T-helper 2 cell treated with Interferon-gamma antibody and Interleukin-4, amounts not matched to agents 100 ng/mL and 5 ng/mL, for 36 hours (primary cell): ENCODE results near the gene CRYBA2. TPM values are rescaled to one million over a fixed set of nuclear protein-coding genes. Genes with fewer than 3 reads are reported as not detected.

Experiments used
- intact Hi-C: fragments of 100-400 bp; cut with micrococcal nuclease; formaldehyde crosslinking; loops from one replicate; pipeline ENCODE4 v1.15.1; 2023
- total RNA-seq: library from RNA; stranded (reverse); gene quantifications from 2 replicates; pipeline ENCODE4 v1.2.3, GENCODE V29; 2022

The CRYBA2 gene
- not detected in 2 replicates for total RNA-seq

DNA sequence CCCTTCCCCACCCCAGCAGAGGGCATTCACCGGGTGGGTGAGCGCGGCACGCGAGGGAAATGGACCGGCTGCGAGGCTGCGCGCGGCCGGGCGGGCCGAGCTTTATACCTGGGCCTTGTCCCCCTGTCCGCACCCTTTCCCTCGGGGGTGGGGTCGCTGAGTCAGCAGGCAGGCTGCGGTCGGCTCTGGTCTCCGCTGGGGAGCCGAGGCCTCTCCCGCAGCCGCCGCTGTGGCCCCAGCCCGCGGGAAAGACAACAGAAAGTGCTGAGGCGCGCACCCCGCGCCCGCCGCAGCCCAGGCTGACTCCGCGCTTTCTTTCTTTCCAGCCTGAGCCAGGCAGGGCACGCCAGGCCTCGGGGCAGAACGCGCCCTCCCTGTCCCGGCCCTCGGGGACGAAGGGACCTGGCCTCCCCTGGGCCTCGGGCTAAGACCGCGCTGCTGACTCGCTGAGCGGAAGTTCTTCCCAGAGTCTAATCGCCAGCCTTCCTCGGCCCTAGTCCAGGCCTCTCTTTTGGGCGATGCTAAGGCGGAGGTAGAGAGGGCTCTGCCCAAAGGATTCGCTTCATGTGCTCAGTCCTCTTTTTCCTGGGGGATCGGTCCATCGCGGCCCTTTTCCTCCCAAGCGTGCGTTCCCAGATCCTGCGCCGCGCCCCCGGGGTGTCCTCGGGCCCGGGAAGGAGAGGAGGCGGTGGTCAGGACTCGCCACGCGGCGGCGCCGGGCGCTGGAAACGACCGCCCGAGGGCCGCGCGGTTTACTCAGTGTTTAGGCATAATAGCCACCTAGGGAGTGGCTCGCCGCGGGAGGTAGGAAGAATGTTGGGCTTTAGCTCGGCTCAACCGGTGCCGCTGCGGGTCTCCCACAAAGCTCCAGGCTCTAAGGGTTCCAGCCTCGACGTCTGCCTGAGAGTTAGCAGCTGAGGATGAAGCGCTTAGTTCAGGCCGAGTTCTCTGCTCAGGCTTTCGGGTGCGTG is at the start of gene CRYBA2:
CRYBA2 (minus strand) TSS at position 78 of the 971 bp plus-strand sequence. CDS start 246 bp downstream, outside the sequence.
- intact Hi-C loops = loop anchor here (2.0 kb wide), 1 partner anchor 13 kb away; no protein-coding TSS in a partner anchor

DNA sequence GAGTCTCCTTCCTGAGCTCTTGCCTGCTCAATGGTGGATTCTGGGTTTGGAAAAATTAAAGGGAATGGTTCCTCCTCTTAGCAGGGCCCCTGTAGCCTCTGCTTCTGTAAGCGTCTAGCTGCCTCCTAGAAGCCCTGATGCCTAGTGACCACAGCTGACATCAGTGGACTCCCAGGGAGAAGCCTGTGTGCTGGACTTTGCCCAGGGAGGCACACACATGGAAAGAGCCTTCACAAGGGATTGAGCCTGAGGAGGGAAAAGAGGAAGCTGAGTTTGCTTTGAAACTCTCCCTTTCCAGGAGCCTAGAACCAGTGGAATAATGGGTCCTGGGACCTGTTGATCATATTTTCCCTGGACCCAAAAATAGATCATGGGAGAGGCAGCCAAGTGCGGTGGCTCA is 49.5 kb upstream of the CRYBA2 start:
- intact Hi-C loops = no loop called here

- intact Hi-C loops = no loop called here
Observed at GRCh38 chr2:219042157-219042556, 48.9 kb upstream of the CRYBA2 start.

DNA sequence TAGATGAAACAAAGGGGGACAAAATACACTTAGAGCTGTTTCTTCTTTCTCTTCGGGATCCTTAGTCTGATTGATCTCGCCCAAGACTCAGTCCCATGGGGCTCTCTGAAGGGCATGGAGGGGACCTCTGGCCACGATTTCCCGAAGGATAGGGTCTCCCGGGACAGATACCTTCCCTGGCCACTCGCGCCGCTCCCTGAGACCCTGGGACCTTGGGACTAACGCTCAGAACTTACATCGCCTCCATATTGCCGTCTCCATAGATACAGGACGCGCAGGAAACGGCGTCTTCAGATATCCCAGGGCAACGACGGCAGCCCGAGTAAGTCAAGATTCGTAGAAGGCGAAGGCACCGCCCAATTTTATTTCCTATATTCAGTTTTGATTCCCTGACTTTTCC is 48.0 kb upstream of the CRYBA2 start, which contains the start of gene CFAP65:
CFAP65 (minus strand) TSS at position 265 of the 400 bp plus-strand sequence. CDS start 2,468 bp downstream, outside the sequence.
- intact Hi-C loops = no loop called here

DNA sequence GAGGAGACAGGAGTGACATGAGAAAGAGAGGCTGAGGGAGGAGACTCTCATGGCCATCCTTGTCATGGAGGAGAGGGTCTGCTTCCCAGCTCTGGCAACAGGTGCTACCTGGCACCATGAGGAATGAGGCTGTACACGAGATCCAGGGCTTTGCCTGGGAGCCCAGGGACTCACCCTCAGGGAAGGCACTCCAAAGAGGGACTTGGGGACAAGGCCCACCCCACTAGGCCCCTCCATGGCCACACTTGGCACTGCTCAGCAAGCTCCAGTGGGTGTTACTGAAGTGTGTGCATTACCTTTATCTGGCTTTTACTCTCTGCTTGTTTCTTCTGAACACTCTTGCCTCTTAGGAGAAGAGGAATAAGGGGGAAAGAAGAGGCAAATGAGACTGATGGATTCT is 45.4 kb upstream of the CRYBA2 start:
- intact Hi-C loops = no loop called here

DNA sequence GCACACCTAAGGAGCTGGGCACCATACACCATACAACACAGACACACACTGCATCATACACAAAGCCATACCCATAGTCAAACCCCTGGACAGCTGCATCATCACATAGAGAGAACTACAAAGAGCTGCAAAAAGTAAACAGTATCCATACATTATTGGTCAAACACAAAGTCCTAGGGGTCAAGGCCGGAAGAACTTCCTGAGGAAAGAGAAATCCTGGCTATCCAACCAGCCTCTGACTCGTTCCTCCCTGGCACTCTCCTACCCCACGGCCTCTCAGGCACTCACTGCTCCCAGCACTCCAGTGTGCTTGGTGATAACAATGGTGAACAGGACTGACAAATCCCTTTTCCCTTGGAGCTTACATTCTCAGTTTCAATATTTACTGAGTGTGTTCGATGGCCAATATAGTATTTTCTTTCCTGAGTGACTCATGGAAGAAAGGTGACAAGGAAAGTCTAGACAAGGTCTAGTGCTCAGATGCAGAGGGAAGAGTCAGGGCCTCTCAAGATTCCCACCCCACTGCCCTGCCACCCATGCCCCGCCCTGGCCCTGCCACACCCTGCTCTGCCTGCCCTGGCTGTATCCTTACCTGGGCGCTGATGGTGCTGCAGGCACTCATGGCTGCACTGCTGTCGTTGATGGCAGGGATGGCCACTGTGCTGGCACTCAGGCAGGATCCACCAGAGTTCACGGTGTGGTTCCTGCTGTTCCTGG is 44.7 kb upstream of the CRYBA2 start:
- intact Hi-C loops = no loop called here

GRCh38 chr2:219035942-219036341 is 42.7 kb upstream of the CRYBA2 start:
- intact Hi-C loops = no loop called here

DNA sequence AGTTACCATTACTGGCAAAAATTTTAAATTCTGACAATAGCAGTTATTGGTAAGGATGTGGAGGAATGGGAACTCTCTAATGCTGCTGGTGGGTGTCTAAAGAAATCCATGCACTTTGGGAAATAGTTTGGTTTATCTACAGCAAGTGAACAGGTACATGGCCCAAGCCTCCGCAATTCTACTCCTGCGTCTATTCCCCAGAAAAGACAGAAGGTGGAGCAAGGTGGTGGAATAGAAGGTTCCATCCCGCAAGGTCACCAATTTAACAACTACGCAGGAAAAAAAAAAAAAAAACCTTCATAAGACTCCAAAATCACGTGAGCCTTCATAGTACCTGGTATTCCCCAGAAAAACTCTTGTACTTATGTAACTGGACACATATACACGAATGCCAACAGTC is 41.6 kb upstream of the CRYBA2 start:
- intact Hi-C loops = no loop called here

DNA sequence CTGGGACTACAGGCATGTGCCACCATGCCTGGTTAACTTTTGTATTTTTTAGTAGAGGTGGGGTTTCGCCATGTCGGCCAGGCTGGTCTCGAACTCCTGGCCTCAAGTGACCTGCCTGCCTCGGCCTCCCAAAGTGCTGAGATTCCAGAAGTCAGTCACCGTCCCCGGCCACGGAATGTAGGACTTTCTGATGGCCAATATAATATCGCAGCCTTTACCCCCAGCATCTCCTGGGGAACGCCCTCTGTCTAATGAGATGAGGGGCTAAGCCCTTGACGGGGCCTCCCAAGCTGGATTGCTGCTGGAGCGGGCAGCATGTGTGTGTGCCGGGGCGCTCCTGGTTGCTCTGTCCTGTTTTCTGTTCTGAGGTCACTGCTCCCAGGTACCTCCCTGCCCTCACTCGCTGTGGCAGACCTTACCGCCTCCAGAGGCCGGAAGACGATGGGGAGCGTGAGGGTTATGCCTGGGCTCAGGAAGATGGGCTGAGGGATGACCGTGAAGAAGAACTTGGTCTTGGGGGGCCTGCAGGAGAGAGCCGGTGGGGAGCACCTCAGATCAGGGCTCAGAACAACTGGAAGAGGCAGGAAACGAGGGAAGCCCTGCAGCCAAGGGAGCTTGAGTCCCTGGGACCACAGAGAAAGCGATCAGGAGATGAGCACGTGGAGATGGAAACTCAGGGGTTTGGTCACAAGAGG is 39.0 kb upstream of the CRYBA2 start:
- intact Hi-C loops = no loop called here

DNA sequence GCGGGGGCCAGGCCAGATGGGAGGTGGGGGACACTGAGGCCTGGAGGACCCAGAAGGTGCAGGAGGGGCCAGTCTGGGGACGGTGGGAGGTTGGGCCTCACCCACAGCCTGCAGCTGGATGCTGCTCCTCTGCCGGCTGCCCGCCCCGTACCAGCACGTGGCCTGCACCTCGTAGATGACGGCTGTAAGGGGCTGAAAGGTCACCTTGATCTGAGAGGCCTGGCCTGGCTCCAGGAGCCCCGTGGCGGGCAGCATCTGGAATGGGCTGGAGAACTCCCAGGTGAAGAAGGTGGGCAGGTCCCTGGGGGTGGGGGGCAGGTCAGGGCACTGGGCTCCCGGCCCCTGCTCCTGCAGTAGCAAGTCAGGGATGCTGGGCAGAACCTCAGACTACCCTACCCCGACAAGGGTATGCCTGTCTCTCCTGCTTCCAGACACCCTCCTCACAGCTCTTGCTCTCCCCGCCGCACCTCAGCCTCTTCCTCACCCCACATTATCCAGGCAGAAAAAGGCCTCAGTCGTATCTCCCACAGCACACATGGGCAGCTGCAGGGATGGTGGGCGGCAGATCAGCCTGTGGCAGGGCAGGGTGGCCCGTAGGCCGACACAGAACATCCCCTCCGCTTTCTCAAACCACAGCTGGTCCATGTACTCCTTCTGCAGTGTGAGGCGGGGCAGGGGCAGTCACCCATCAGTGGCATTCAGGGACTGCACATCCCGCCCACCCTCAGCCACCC is 38.0 kb upstream of the CRYBA2 start:
- intact Hi-C loops = no loop called here

DNA sequence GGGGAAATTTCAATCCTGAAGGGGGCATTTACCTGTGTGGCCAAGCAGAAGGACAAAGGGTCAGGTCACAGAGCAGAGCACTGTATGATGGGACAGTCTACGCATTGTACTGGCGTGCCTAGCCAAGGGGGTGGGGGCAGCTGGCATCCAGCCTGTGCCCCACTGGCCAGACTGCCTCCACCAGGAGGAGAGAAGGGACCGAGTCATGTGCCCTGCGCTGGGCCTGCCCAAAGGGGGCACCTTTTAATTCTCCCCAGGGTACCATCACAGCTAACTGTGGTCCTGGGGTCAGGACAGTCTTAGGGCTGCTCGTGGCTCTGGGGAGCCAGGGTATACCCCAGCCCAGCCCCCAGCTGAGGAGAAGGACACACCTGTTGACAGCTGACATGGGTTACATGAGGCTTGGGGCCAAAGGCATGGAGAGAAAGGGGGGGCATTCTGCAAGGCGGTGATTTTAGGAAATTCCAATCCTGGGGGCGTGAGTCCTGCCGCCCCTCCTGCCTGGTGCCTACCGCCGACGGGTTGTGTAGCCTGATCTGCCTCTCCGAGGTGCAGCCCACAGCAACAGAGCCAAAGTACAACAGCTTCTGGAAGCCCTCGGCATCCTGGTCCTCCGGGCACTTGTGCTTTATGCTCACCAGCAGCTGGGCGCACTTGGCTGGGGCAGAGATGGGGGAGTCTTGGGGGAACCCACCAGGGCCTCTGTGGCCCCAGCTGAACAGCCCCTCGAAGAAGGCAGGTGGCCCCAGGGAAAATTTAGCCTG is 37.1 kb upstream of the CRYBA2 start:
- intact Hi-C loops = no loop called here

DNA sequence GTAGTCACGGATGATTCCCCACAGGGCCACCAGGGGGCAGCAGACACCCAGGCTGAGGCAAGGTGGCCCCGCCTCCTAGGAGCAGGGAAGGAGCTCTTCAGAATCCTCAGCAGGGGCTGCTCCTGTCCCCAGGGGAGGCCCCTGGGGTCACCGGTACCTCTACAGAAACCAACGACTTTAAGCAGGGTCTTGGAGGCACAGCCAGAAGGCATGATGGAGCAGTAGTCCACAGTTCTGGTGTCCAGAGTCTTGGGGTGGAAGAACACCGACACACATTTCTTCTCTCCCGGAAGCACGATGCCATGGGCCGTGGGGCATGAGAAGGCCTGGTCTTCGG is 36.6 kb upstream of the CRYBA2 start:
- intact Hi-C loops = loop anchor here (1.0 kb wide), 1 partner anchor 126 kb away; no protein-coding TSS in a partner anchor

DNA sequence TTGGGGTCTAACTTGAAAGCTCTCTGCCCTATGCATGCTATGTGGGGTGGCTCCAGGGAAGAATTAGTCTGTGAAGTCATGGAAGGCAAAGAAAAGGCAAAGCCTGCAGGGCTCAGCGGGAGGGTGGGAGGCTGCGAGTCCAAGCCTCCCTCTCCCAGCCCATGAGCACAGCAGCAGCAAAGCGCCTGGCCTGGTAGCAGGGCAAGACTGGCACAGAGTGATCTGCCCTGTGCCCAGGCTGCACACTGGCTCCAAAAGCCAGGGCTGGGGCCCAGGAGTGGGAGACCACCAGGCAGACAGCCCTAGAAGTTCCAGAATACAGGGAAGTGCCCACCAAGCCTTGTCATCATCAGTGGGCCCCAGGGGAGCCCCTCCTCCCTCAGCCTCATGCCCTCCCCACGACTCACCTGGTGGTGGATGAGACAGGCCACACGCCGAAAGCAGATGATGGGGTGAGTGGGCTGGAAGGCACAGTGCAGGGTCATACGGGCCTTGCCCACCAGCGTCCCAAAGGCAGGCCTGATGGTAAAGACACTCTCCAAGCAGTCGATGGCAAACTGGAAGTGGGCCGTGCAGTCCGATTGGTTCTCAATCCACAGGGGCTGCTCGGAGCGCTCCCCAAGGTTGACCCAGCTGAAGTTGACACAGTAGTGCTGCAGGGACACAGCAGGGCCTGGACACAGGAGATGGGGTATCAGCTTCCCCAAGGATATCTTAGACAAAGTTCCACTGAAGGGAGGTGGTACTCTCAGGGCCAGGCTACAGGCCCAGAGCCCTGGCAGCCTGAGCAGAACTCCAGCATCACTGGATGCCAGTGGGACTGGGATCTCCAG is 36.0 kb upstream of the CRYBA2 start:
- intact Hi-C loops = loop anchor here (1.0 kb wide), 1 partner anchor 126 kb away; no protein-coding TSS in a partner anchor

- intact Hi-C loops = no loop called here
Observed at GRCh38 chr2:219028141-219028540, 34.9 kb upstream of the CRYBA2 start.

- intact Hi-C loops = no loop called here
Observed at GRCh38 chr2:219027511-219028055, 34.4 kb upstream of the CRYBA2 start.

DNA sequence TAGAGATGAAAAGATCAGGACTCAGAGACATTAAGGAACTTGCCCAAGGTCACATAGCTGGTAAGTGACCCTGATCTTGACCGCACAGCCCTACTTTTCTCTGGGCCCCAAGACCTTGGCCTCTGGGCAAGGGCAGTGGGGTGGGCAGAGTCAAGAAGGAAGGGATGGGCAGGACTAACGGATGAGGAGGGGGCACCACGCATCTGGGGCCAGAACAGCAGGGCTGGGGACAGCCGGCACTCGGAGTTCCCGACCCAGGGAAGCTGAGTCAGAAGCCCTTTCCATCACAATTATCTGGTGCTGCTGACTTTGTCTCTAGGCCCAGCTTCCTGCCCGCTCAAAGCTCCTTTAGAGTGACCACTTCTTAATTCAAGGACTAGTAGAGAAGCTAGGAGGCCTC is 33.7 kb upstream of the CRYBA2 start:
- intact Hi-C loops = no loop called here

DNA sequence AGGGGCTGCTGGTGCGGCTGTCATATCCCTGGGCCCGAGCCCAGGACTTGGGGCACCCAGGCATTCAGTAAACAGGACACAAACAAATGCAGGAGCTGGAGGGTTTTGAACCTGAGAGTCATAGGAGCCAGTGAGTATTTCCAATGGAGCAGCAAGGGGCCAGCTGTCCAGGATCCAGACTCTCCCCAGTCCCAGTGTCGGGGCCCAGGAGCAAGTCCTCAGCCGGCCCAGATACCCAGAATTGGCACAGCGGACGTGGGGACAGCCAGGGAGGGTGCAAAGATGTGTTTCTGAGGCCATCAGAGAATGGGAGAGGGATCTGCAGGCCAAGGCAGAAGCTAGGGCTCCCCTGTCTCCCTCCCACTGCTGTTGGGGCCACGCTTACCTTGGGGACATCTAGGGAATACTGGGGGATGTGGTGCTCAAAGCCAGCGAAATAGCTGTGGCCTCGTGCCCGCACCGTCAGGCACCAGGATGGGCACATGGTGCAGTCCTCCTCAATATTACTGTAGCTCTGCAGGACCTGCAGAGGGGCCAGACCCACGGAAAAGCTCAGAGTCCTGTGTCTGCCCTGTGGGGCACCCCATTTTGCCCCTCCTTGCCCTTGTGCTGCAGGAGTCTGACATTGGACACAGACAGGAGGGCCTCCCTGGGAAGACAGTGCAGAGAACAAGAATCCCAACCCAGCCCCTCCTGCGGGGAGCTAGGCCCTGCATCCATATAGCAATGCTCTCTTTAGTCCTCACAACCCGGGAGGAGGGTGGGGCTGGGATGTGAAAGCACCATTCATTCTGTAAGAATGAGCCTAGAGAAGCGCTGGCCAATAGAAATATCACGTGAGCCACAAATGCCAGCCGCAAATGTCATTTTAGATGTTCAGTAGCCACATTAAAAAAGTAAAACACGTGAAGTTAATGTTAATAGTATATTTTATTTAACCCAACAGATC is 32.7 kb upstream of the CRYBA2 start:
- intact Hi-C loops = no loop called here

DNA sequence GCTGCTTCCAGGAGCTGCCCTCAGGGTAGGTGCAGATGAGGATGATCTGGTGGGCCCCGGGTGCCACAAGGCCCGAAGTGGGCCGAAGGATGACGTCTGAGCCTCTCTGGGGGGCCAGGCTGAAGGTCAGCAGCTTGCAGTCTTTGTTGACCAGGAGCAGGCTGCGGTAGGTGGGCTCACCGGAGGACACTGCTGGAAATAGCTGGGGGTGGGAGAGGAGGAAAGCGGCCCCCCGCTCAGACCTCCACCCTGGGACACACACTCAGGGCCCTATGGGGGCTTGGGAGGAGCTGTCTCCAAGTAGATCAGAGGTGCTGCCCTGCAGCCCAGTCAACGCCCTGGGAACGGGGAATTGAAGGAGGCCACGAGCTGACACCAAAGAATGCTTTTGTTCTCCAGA is 30.8 kb upstream of the CRYBA2 start:
- intact Hi-C loops = no loop called here
